Measurements from ENCODE around the gene CMIP. TPM values are rescaled to one million over a fixed set of nuclear protein-coding genes. Genes with fewer than 3 reads are reported as not detected.
A peak's percentile ranks its signal among the peaks of the same experiment; 100 is the strongest.
"Not testable (repeated sequence)": the region's sequence is repeated elsewhere in the genome, so short reads cannot be mapped to it uniquely, and the experiment has no call there.

The CMIP gene
- total RNA-seq, 1 experiment from 2014 or later, result 48.2 TPM

- H3K4me1 ChIP-seq (ENCODE audit: insufficient read depth, low read length), result no peaks in the 10 kb centered on the region
- H3T11ph ChIP-seq (ENCODE audit: low read length), result no peak overlapping the region
- H3K27me3 Mint-ChIP-seq (ENCODE audit: low read depth), result peaks cover 22% of the 10 kb centered on the region
- H3K4me1 Mint-ChIP-seq, result peaks cover 3 to 6% of the 10 kb centered on the region in 2 experiments; a peak in 2 of 4 replicates
- WGBS (ENCODE audit: extremely low coverage, insufficient read length, low lambda C conversion rate), result no CpG with 5 or more reads among the region's 37 CpGs
- peak; percentile 98 for TF ChIP-seq CTCF (conservative IDR thresholded peaks at IDR 0.05)
- H3K27me3 ChIP-seq (ENCODE audit: insufficient read depth, low read length), result no peaks in the 10 kb centered on the region
- no peak overlapping the region for H2AFZ ChIP-seq (ENCODE audit: low read length)
- peaks cover 3% of the 10 kb centered on the region for H3K23me2 ChIP-seq (ENCODE audit: insufficient read length, low read depth, low read length, poor library complexity, severe bottlenecking)
- no peak overlapping the region for H3K9ac ChIP-seq (ENCODE audit: extremely low read depth, insufficient read length, low read length)
- no peak overlapping the region for H4K5ac ChIP-seq (ENCODE audit: insufficient read length, low read depth, low read length)
- no peak overlapping the region for H4K8ac ChIP-seq (replicated peaks; ENCODE audit: insufficient read length, low read depth, low read length)
- H3K9me3 Mint-ChIP-seq, result peaks cover 7 to 10% of the 10 kb centered on the region in 2 experiments; a peak in 4 of 5 replicates
- no peak overlapping the region for H2BK12ac ChIP-seq (ENCODE audit: insufficient read length, low read depth, low read length)
- H3K27ac Mint-ChIP-seq, result peak overlapping the region in 1 of 3 experiments; percentile 44; a peak in 1 of 7 replicates
- peak overlapping the region in 1 of 2 experiments; percentile 26; a peak in 1 of 5 replicates for H3K4me3 Mint-ChIP-seq
- H3K4ac ChIP-seq (ENCODE audit: low read depth, low read length), result no peak overlapping the region
- H3K56ac ChIP-seq (ENCODE audit: insufficient read length, low read depth, low read length), result no peak overlapping the region
- no peak overlapping the region for H3K27ac ChIP-seq (ENCODE audit: insufficient read length, low read depth, low read length)
- H2BK5ac ChIP-seq (ENCODE audit: insufficient read length, low read length), result no peak overlapping the region
- H3K79me2 ChIP-seq (ENCODE audit: insufficient read depth, low read length), result no peaks in the 10 kb centered on the region
- DNase-seq, result peak; percentile 91
- H2BK20ac ChIP-seq (ENCODE audit: low read depth, low read length, poor library complexity, severe bottlenecking), result no peak overlapping the region
- H3K23ac ChIP-seq (ENCODE audit: insufficient read length, low read depth, low read length), result no peak overlapping the region
- no peak overlapping the region for H2BK120ac ChIP-seq (ENCODE audit: low read depth, low read length, poor library complexity, severe bottlenecking)
- no peak overlapping the region for H4K91ac ChIP-seq (ENCODE audit: insufficient read length, low read depth, low read length)
- no peaks in the 10 kb centered on the region for H4K20me1 ChIP-seq (ENCODE audit: control insufficient read depth, insufficient read depth, insufficient read length)
- H3K18ac ChIP-seq (ENCODE audit: insufficient read length, low read depth, low read length), result no peak overlapping the region
- no peaks in the 10 kb centered on the region for H3K9me3 ChIP-seq (ENCODE audit: control insufficient read depth, low read depth, low read length)
- H2BK15ac ChIP-seq (ENCODE audit: low read depth, low read length), result no peak overlapping the region
- H3K14ac ChIP-seq (ENCODE audit: insufficient read depth, low read length), result peak overlapping the region; percentile 28; the same call in 1 of the 2 replicates
- H2AK5ac ChIP-seq (ENCODE audit: insufficient read length, low read length), result no peak overlapping the region
- H3K79me1 ChIP-seq (ENCODE audit: insufficient read depth, low read depth, low read length, poor library complexity, severe bottlenecking), result no peaks in the 10 kb centered on the region
- peak overlapping the region; percentile 32 for H3K4me2 ChIP-seq (ENCODE audit: insufficient read depth, insufficient read length, low read length)
- no peaks in the 10 kb centered on the region for H3K36me3 Mint-ChIP-seq (ENCODE audit: insufficient read depth in 1 of 3, low read depth in 3 of 3)
Observed at GRCh38 chr16:81403601-81404391, 40.8 kb upstream of the CMIP start.

GRCh38 chr16:81405002-81405401, 39.6 kb upstream of the CMIP start:
- not testable (repeated sequence) for H2BK5ac ChIP-seq (ENCODE audit: insufficient read length, low read length); H3K56ac ChIP-seq (ENCODE audit: insufficient read length, low read depth, low read length); H4K20me1 ChIP-seq (ENCODE audit: control insufficient read depth, insufficient read depth, insufficient read length); H3K9me3 ChIP-seq (ENCODE audit: control insufficient read depth, low read depth, low read length); H4K5ac ChIP-seq (ENCODE audit: insufficient read length, low read depth, low read length); H3K4me3 Mint-ChIP-seq; H3K18ac ChIP-seq (ENCODE audit: insufficient read length, low read depth, low read length); H4K91ac ChIP-seq (ENCODE audit: insufficient read length, low read depth, low read length); H2BK120ac ChIP-seq (ENCODE audit: low read depth, low read length, poor library complexity, severe bottlenecking); H3T11ph ChIP-seq (ENCODE audit: low read length); H2BK20ac ChIP-seq (ENCODE audit: low read depth, low read length, poor library complexity, severe bottlenecking); DNase-seq; H3K9me3 Mint-ChIP-seq; H3K23me2 ChIP-seq (ENCODE audit: insufficient read length, low read depth, low read length, poor library complexity, severe bottlenecking); H2AK5ac ChIP-seq (ENCODE audit: insufficient read length, low read length); H4K8ac ChIP-seq (replicated peaks; ENCODE audit: insufficient read length, low read depth, low read length); H2BK12ac ChIP-seq (ENCODE audit: insufficient read length, low read depth, low read length); H3K23ac ChIP-seq (ENCODE audit: insufficient read length, low read depth, low read length); H3K27me3 ChIP-seq (ENCODE audit: insufficient read depth, low read length); H3K27ac ChIP-seq (ENCODE audit: insufficient read length, low read depth, low read length); H3K79me1 ChIP-seq (ENCODE audit: insufficient read depth, low read depth, low read length, poor library complexity, severe bottlenecking); H3K4me1 ChIP-seq (ENCODE audit: insufficient read depth, low read length); H3K27ac Mint-ChIP-seq; H3K14ac ChIP-seq (ENCODE audit: insufficient read depth, low read length); H3K4me2 ChIP-seq (ENCODE audit: insufficient read depth, insufficient read length, low read length); H3K9ac ChIP-seq (ENCODE audit: extremely low read depth, insufficient read length, low read length); H2AFZ ChIP-seq (ENCODE audit: low read length); H3K4ac ChIP-seq (ENCODE audit: low read depth, low read length); H3K79me2 ChIP-seq (ENCODE audit: insufficient read depth, low read length); H2BK15ac ChIP-seq (ENCODE audit: low read depth, low read length); H3K4me1 Mint-ChIP-seq; H3K36me3 Mint-ChIP-seq (ENCODE audit: insufficient read depth in 1 of 3, low read depth in 3 of 3)
- no CpG with 5 or more reads among the region's 2 CpGs for WGBS (ENCODE audit: extremely low coverage, insufficient read length, low lambda C conversion rate)
- peaks cover 21% of the 10 kb centered on the region for H3K27me3 Mint-ChIP-seq (ENCODE audit: low read depth)

Data from H9 (cell line).